GM18951 (cell line): ENCODE data around the gene GMPR.

ENCODE experiments used
- POLR2A ChIP-seq: IDR thresholded peaks from 4 replicates; pipeline ENCODE4 v1.6.1; 2011; ENCODE audit warnings: mild to moderate bottlenecking; ENCODE audit not compliant: insufficient read length, insufficient read depth; ENCODE audit errors: extremely low read depth
- in situ Hi-C: fragments of 300-500 bp; cut with MboI; formaldehyde crosslinking; loops from one replicate; pipeline ENCODE4 v1.12.0; 2022; ENCODE audit warnings: low sequenced_read_pairs, mixed read lengths, inconsistent platforms; ENCODE audit not compliant: unreplicated experiment

GMPR gene

GRCh38 chr6:16278750-16279149 lies 40.4 kb downstream of the GMPR start:
- TF ChIP-seq POLR2A: no peak
- in situ Hi-C loops: no loop called here

DNA sequence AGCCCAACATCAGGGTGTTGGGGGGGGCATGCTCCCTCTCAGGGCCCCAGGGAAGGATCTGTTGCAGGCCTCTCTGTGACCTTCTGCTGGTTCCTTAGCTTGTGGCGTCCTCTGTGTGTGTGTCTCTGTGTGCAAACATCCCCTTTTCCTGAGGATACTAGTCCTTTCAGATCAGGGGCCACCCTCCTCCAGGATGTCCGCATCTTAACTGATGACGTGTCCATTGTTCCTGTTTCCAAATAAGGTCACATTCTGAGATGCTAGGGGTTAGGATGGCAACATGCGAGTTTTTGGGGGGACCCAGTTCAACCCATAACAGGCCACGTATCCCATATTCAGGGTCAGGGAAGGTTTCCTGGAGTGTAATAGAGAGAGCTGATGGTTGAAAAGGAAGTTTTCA lies 40.9 kb downstream of the GMPR start:
- no peak for TF ChIP-seq POLR2A
- in situ Hi-C loops: no loop called here

- no peak for TF ChIP-seq POLR2A
- in situ Hi-C loops: no loop called here
Observed at GRCh38 chr6:16282370-16282769, 44.0 kb downstream of the GMPR start.

DNA sequence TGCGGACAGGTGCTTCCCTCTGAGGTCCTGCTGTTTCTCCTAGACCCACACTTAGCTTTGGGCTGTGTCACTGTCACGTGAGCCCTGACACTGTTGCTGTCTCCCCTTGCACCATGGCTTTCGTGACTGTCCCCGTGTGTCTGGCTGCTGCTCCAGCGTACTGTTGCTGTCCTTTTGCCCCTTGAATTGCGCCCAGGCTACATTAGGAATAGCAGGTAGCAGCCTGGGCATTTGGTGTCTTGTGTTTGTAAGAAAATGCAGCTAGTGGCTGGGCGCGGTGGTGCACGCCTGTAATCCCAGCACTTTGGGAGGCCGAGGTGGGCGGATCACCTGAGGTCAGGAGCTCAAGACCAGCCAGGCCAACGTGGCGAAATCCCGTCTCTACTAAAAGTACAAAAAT lies 46.1 kb downstream of the GMPR start:
- in situ Hi-C loops: no loop called here
- no peak for TF ChIP-seq POLR2A

DNA sequence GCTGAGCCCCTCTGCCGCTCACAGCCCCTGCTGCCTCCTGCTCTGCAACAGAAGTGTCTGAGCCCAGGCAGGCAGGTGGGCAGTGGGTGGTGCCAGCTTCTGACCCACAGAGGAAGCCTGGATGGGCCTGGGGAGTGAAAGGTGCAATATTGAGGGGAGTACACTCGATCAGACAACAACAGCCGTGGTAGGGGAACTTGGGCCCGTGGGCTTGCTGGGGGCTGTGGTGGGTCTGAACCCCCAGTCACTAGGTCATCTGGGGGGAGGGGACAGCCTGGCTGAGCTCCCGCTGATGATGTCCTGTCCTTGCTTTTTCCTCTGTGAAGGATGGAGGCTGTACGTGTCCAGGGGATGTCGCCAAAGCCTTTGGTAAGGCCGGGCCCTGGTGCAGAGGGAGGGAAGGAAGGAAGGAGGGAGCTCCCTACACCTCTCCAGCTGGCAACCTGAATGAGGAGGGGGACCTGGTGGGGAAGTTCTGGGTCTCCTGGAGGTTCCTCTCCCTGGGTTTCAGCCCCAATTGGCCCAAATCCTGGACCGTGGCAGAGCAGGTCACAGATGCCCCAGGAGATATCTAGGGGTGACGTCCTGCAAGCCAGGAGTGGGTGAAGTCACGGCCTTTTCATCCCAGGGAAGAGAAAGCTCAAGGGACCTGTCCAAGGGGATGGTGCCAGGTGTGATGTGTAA lies 47.2 kb downstream of the GMPR start:
- no peak for TF ChIP-seq POLR2A
- in situ Hi-C loops: no loop called here

- in situ Hi-C loops: no loop called here
- TF ChIP-seq POLR2A: no peak
Observed at GRCh38 chr6:16286151-16286522, 47.8 kb downstream of the GMPR start.

DNA sequence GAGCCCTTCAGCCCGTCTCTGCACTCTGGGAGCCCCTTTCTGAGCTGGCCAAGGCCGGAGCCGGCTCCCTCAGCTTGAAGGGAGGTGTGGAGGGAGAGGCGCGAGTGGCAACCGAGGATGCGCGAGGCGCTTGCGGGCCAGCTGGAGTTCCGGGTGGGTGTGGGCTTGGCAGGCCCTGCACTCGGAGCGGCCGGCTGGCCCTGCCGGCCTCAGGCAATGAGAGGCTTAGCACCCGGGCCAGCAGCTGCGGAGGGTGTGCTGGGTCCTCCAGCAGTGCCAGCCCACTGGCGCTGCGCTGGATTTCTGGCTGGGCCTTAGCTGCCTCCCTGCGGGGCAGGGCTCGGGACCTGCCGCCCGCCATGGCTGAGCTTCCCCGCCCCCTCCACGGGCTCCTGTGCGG lies 49.8 kb downstream of the GMPR start:
- in situ Hi-C loops: no loop called here
- no peak for TF ChIP-seq POLR2A

DNA sequence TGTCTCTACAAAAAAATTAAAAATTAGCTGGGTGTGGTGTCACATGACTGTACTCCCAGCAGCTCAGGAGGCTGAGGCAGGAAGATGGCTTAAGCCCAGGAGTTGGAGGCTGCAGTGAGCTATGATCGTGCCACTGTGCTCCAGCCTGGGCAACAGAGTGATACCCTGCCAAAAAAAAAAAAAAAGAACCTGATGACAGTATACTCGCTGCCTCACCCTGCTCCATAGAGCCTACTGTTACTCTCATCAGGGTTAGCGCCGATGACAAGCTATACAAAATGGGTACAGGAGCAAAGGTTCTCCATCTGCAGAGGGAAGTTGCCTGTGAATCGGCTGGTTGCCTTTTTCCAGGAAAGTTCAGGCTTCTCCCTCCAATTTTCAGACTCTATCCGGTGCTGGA lies 53.4 kb downstream of the GMPR start:
- TF ChIP-seq POLR2A: no peak
- in situ Hi-C loops: no loop called here

- in situ Hi-C loops: no loop called here
- no peak for TF ChIP-seq POLR2A
Observed at GRCh38 chr6:16292432-16292831, 54.0 kb downstream of the GMPR start.

DNA sequence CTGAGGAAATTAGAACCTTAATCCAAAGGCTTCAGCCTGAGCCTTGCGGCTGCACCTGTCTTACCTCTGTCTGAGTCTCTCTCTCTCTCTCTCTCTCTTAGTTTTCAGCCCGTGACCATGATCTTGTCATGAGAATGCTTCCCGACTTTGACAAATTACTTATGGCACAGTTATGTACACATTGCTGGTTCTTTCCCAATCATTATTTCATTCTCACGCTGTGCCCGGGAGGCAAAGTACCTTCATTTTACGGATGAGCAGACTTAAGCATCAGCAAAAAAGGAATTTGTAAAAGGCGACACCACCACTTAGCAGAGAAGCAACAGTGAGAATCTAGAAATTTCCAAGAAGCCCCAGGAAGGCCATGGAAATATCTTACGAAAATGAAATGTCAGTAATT lies 54.6 kb downstream of the GMPR start:
- in situ Hi-C loops: no loop called here
- TF ChIP-seq POLR2A: no peak

DNA sequence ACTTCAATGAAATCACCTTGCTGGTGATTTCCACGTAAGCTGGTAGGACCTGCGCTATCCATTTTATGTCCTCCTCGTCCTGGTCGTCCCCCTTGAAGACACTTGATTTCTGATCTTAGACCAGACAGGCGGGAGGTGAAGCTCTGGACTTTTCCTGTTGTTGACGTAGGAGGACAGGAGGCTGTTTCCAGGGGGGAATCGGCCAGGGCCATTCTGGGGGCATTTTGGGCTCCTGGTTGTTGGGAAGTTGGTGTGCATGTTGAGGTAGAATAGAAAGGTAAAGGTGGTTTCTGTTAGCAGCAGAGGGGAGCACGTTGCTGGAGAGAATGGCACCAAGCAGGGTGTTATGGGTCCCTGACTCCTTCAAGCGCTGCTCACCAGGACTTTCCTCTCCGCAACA lies 56.0 kb downstream of the GMPR start:
- in situ Hi-C loops: no loop called here
- no peak for TF ChIP-seq POLR2A

DNA sequence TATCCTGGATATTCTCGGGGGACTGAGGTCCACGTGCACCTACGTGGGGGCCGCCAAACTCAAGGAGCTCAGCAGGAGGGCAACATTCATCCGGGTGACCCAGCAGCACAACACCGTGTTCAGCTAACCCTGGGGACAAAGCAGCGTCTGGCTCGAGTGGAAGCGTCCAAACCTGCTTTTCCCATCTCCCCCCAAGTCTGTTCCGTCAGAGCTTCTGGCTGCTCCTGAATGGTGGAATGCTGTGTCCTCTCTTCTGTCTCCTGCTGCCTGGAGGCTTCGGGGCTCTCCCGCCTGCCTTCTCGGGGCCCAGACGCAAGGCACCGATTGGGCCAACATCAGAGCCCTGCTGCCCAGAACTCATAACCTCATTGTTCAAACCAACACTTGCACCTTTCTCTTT lies 56.7 kb downstream of the GMPR start:
- TF ChIP-seq POLR2A: no peak
- in situ Hi-C loops: no loop called here

DNA sequence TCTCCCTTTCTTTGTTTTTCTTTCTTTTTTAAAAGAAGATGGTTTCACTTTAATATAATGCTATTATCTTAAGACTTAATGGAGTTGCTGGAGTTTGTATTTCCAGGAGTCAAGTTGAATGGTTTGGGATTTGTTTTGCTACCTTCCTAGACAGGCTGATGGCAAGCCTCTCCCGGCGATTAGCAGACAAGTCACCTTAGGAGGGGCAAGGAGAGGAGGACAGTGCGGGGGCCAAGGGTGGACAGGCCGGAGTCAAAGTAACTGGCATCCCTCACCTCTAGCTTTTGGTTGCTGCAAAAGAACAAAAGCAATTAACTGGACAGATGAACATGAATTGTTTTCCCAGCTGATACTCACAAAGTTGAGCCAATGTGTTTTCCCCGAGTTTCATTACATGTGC lies 57.1 kb downstream of the GMPR start:
- in situ Hi-C loops: no loop called here

GRCh38 chr6:16296061-16296670 lies 57.8 kb downstream of the GMPR start:
- no peak for TF ChIP-seq POLR2A
- in situ Hi-C loops: no loop called here

More for the DNA sequence above, 57.1 kb downstream of the GMPR start:
- TF ChIP-seq POLR2A: no peak
